Fibroblast of mammary gland (primary cell): ENCODE data around the gene POLR2L.

ENCODE experiments used
- DNase-seq: peaks from one replicate; pipeline ENCODE4 v3.0.0-alpha.2; 2010; ENCODE audit warnings: low read depth
- H3K4me3 ChIP-seq: 2 replicates; pipeline ENCODE4 v1.5.1; 2011; ENCODE audit warnings: low read depth, mild to moderate bottlenecking, low read length, moderate library complexity; ENCODE audit not compliant: control insufficient read depth
- CTCF ChIP-seq: conservative IDR thresholded peaks from 2 replicates; pipeline ENCODE4 v1.5.1; 2011; ENCODE audit warnings: low read depth, low read length, inconsistent platforms; ENCODE audit not compliant: control insufficient read depth, insufficient read depth

The POLR2L gene

DNA sequence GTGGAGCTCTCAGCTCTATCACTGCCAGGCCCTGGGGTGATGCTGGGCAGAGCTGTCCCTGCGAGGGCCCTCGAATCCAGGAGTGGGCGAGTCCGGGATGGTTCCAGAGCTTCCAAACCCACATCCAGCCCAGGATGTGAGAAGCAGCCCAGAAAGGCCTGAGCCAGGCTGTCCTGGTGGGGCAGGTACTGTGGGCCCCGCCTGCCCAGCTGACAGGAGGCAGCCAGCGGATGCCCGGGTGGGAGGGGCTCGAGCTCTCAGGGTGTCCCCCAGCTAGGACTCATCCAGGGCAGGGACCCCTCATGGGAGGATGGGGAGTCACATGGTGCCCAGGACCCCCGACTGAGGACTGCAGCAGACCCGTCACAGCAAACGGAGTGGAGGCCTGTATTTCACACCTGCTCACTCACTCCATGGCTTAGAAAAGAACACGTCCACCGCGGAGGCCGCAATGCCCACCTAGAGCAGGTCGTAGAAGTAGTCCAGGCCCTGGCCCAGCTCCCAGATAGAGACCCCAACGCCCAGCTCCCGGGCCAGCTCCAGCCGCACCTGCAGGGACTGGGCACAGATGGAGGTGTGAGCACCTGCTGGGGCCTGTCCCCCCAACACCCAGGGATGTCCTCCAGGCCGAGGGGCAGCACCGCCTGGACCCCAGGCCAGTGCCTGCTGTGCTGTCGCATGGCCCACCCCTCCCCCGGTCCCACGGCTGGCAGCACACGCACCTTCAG, 27.2 kb upstream of the POLR2L start:
- DNase-seq = no peak
- no peak for TF ChIP-seq CTCF
- no peak overlapping the region for H3K4me3 ChIP-seq

- TF ChIP-seq CTCF = no peak
- H3K4me3 ChIP-seq = no peak overlapping the region
- DNase-seq = no peak
Measured at GRCh38 chr11:868802-869201, 26.5 kb upstream of the POLR2L start.

DNA sequence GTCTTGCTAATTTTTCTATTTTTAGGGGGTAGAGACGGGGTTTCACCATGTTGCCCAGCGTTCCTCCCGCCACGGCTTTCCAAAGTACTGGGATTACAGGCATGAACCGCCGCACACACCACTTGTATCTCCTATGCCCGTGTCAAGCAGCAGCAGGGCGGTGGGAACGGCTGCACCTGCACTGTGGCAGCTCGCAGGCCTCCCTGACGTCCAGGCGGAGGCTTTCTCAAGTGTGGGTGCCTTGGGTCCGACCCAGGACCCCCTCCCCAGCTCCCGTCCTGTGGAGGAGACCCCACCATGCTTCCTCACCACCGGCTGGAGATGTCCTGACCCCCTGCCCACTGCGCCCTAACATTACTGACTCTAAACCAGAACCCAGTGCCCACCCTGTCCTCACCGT, 26.1 kb upstream of the POLR2L start:
- no peak for TF ChIP-seq CTCF
- DNase-seq = no peak

GRCh38 chr11:867856-868358, 25.6 kb upstream of the POLR2L start:
- H3K4me3 ChIP-seq = no peak overlapping the region
- TF ChIP-seq CTCF = no peak
- no peak for DNase-seq

More for the DNA sequence above, 26.1 kb upstream of the POLR2L start:
- no peak overlapping the region for H3K4me3 ChIP-seq

- TF ChIP-seq CTCF = no peak
- H3K4me3 ChIP-seq = no peak overlapping the region
- DNase-seq = no peak
Measured at GRCh38 chr11:866481-866880, 24.2 kb upstream of the POLR2L start.

DNA sequence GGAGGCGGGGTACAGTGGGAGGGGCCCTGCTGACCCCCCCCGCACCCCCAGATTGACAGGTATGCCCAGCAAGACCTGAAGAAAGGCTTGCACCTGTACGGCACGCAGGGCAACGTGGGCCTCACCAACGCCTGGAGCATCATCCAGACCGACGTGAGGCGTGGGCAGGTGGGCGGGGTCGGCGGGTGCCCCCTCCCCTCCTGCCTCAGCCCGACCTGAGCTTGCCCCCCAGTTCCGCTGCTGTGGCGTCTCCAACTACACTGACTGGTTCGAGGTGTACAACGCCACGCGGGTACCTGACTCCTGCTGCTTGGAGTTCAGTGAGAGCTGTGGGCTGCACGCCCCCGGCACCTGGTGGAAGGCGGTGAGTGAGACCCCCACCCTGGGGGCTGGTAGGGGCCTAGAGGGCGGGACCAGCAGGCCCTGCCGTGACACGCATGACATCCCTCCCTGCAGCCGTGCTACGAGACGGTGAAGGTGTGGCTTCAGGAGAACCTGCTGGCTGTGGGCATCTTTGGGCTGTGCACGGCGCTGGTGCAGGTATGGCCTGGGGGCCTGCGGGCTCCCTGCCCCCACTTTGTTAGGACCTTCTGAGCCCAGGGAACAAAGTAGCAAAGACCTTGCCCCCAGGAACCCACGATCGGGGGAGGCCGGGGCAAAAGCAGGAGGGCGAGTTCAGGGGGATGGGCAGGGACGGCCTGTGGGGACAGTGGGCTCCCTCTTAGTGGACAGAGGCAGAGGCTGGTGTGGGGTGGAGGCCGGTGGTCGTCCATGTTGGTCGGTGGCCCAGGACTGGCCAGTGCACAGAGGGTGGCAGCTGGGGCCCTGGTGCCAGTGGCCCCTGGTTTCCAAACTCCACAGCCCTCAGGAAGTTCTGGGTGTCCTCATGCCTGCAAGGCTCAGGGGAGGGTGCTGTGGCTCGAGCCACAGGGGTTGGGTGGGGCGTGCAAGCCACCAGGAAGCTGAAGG, 23.4 kb upstream of the POLR2L start:
- H3K4me3 ChIP-seq = no peak overlapping the region
- no peak for TF ChIP-seq CTCF
- no peak for DNase-seq
